Panc1 (cell line): Measurements from ENCODE around the gene CCDC83. TPM values are rescaled to one million over a fixed set of nuclear protein-coding genes. Genes with fewer than 3 reads are reported as not detected.

Experiments used
- ATAC-seq: fragments of 200-7000 bp; cut with Tn5 transposase; 2 replicates; pipeline ENCODE4 v1.9.1; 2020; ENCODE audit warnings: mild to moderate bottlenecking, moderate library complexity
- Bru-seq: library from RNA; stranded (reverse); fragments of 400-500 nt; gene quantifications from one replicate; lab custom pipeline; 2021; lab: Mats Ljungman, UMichigan
- BruChase-seq, 2 experiments: library from RNA; stranded (reverse); fragments of 400-500 nt; gene quantifications; one replicate each; lab custom pipeline; 2021; lab: Mats Ljungman, UMichigan
- BruUV-seq: library from RNA; stranded (reverse); fragments of 400-500 nt; replicated peaks from 2 replicates; lab custom pipeline; 2021; lab: Mats Ljungman, UMichigan
- CTCF ChIA-PET: fragments of 300-600 bp; sonication (Branson Sonifier 250); formaldehyde crosslinking; loops from one replicate; lab custom pipeline; 2022; ENCODE audit warnings: antibody characterized with exemption; lab: Charles Lee
- POLR2A ChIA-PET: fragments of 300-600 bp; sonication (Branson Sonifier 250); formaldehyde crosslinking; loops from one replicate; lab custom pipeline; 2022; ENCODE audit warnings: antibody characterized with exemption; lab: Charles Lee
- DNase-seq: peaks from one replicate; pipeline ENCODE4 v3.0.0-alpha.2; 2010; ENCODE audit warnings: low read depth, low spot score
- H3K27ac ChIP-seq: 2 replicates; pipeline ENCODE4 v1.5.1; 2011; ENCODE audit warnings: mild to moderate bottlenecking, low read length, inconsistent platforms
- H3K27me3 ChIP-seq: fragments of 200-500 bp; sonication (Bioruptor generic); 2 replicates; pipeline ENCODE4 v1.6.0; 2014; ENCODE audit warnings: low read length, inconsistent platforms; ENCODE audit not compliant: control insufficient read depth, insufficient read depth
- H3K36me3 ChIP-seq: fragments of 200-500 bp; sonication (Bioruptor generic); 2 replicates; pipeline ENCODE4 v1.5.1; 2014; ENCODE audit warnings: inconsistent platforms, mild to moderate bottlenecking, low read length, moderate library complexity; ENCODE audit not compliant: control insufficient read depth, insufficient read depth
- H3K4me1 ChIP-seq: 2 replicates; pipeline ENCODE4 v1.5.1; 2011; ENCODE audit warnings: inconsistent platforms, mild to moderate bottlenecking, low read length, moderate library complexity; ENCODE audit not compliant: control insufficient read depth, insufficient read depth
- H3K4me3 ChIP-seq, 2 experiments: 2 replicates each; pipeline ENCODE4 v1.5.1; 2011 to 2012; ENCODE audit warnings: low read depth in 2 of 2, low read length in 2 of 2, mild to moderate bottlenecking in 2 of 2, inconsistent platforms in 1 of 2, moderate library complexity in 1 of 2
- H3K9me3 ChIP-seq: fragments of 200-500 bp; sonication (Bioruptor generic); 2 replicates; pipeline ENCODE4 v1.5.1; 2014; ENCODE audit warnings: low read depth, mild to moderate bottlenecking, inconsistent platforms, low read length, moderate library complexity; ENCODE audit not compliant: control insufficient read depth, insufficient read depth
- POLR2AphosphoS5 ChIP-seq: IDR thresholded peaks from 2 replicates; pipeline ENCODE4 v1.6.1; 2012; ENCODE audit warnings: mild to moderate bottlenecking, low read depth, low read length, moderate library complexity
- SIN3A ChIP-seq: IDR thresholded peaks from 2 replicates; pipeline ENCODE4 v1.6.1; 2012; ENCODE audit warnings: low read depth, mild to moderate bottlenecking, low read length, moderate library complexity, borderline replicate concordance; ENCODE audit not compliant: insufficient read depth
- TCF7L2 ChIP-seq: IDR thresholded peaks from 2 replicates; pipeline ENCODE4 v1.6.1; 2011; ENCODE audit warnings: mild to moderate bottlenecking, low read depth, low read length, inconsistent platforms
- in situ Hi-C: cut with HindIII; loops from 2 replicates; pipeline ENCODE4 v1.10.0; 2016; ENCODE audit warnings: low sequenced_read_pairs, low pct_unique_long_range_greater_than_20kb
- intact Hi-C: fragments of 100-400 bp; cut with micrococcal nuclease; formaldehyde crosslinking; loops from one replicate; pipeline ENCODE4 v1.10.0; 2022; ENCODE audit not compliant: unreplicated experiment
- long read RNA-seq: library from polyadenylated mRNA; unstranded; transcript quantifications from one replicate; pipeline ENCODE4 v2.0.0, GENCODE V29; 2021; ENCODE audit not compliant: unreplicated experiment
- polyA plus RNA-seq: library from polyadenylated mRNA; unstranded; fragments of >200 nt; gene quantifications from one replicate; pipeline ENCODE4 v1.2.1, GENCODE V29; 2012; ENCODE audit warnings: missing spikeins; ENCODE audit not compliant: insufficient read length
- total RNA-seq: library from RNA; stranded (reverse); gene quantifications from one replicate; pipeline ENCODE4 v1.2.1, GENCODE V29; 2021; ENCODE audit not compliant: unreplicated experiment
- TF ChIP-seq, protein P1 (sequence below), 2 experiments: IDR thresholded peaks; 2 replicates each; pipeline ENCODE4 v1.6.1; 2011 to 2012; ENCODE audit warnings: low read depth in 2 of 2, control low read depth in 1 of 2, low read length in 1 of 2, mild to moderate bottlenecking in 1 of 2, moderate library complexity in 1 of 2; ENCODE audit not compliant: insufficient read depth in 1 of 2
- TF ChIP-seq, protein P2 (sequence below): fragments of 450-650 bp; IDR thresholded peaks from 2 replicates; pipeline ENCODE4 v1.5.1; 2017; ENCODE audit warnings: mild to moderate bottlenecking

The CCDC83 gene
- total RNA-seq (not detected), Bru-seq, nascent RNA (percentile 23 among the genes with signal in this experiment), BruChase-seq, experiment 1, labeled RNA remaining after a 2-hour chase (percentile 19 among the genes with signal in this experiment), BruChase-seq, experiment 2, labeled RNA remaining after a 6-hour chase (percentile 17 among the genes with signal in this experiment)
- not detected for polyA plus RNA-seq
- long read RNA-seq = 0 reads

- TF ChIP-seq, protein P1, sequence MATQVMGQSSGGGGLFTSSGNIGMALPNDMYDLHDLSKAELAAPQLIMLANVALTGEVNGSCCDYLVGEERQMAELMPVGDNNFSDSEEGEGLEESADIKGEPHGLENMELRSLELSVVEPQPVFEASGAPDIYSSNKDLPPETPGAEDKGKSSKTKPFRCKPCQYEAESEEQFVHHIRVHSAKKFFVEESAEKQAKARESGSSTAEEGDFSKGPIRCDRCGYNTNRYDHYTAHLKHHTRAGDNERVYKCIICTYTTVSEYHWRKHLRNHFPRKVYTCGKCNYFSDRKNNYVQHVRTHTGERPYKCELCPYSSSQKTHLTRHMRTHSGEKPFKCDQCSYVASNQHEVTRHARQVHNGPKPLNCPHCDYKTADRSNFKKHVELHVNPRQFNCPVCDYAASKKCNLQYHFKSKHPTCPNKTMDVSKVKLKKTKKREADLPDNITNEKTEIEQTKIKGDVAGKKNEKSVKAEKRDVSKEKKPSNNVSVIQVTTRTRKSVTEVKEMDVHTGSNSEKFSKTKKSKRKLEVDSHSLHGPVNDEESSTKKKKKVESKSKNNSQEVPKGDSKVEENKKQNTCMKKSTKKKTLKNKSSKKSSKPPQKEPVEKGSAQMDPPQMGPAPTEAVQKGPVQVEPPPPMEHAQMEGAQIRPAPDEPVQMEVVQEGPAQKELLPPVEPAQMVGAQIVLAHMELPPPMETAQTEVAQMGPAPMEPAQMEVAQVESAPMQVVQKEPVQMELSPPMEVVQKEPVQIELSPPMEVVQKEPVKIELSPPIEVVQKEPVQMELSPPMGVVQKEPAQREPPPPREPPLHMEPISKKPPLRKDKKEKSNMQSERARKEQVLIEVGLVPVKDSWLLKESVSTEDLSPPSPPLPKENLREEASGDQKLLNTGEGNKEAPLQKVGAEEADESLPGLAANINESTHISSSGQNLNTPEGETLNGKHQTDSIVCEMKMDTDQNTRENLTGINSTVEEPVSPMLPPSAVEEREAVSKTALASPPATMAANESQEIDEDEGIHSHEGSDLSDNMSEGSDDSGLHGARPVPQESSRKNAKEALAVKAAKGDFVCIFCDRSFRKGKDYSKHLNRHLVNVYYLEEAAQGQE (IDR thresholded peaks at IDR 0.05; ENCODE audit: insufficient read depth in 1 of 2, low read depth in 2 of 2, low read length in 1 of 2) = no peak
- no peak for TF ChIP-seq SIN3A
- TF ChIP-seq POLR2AphosphoS5 = no peak
- TF ChIP-seq, protein P2, sequence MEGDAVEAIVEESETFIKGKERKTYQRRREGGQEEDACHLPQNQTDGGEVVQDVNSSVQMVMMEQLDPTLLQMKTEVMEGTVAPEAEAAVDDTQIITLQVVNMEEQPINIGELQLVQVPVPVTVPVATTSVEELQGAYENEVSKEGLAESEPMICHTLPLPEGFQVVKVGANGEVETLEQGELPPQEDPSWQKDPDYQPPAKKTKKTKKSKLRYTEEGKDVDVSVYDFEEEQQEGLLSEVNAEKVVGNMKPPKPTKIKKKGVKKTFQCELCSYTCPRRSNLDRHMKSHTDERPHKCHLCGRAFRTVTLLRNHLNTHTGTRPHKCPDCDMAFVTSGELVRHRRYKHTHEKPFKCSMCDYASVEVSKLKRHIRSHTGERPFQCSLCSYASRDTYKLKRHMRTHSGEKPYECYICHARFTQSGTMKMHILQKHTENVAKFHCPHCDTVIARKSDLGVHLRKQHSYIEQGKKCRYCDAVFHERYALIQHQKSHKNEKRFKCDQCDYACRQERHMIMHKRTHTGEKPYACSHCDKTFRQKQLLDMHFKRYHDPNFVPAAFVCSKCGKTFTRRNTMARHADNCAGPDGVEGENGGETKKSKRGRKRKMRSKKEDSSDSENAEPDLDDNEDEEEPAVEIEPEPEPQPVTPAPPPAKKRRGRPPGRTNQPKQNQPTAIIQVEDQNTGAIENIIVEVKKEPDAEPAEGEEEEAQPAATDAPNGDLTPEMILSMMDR = no peak
- TF ChIP-seq TCF7L2 = no peak
- CTCF ChIA-PET = interaction anchor here (0.6 to 2.0 kb wide), 9 partner anchors 15 to 505 kb away, joined by 3 to 10 read pairs (median 6); no protein-coding TSS in a partner anchor
- Histone ChIP-seq H3K36me3 (no peaks in the 10 kb centered on the region), H3K4me3 (peak within 1 kb of the TSS; percentile 67 to 74), H3K4me1 (peaks cover 8% of the 10 kb centered on the region), H3K9me3 (peaks cover 12% of the 10 kb centered on the region; the same call in 1 of the 2 replicates), H3K27ac (peak within 1 kb of the TSS; percentile 99), H3K27me3 (no peaks in the 10 kb centered on the region)
- in situ Hi-C loops (no loop called here), intact Hi-C loops (loop anchor here (5.0 to 10.0 kb wide), 2 partner anchors 340 to 437 kb away; no protein-coding TSS in a partner anchor)
- DNase-seq (no peak), ATAC-seq (no peak; the same call in none of the 2 replicates)
- POLR2A ChIA-PET = interaction anchor here (0.6 kb wide), 2 partner anchors 143 to 390 kb away, joined by 3 to 4 read pairs; no protein-coding TSS in a partner anchor
- BruUV-seq = no TSS peak
Observed at GRCh38 chr11:85855341-85855656, at the start of gene CCDC83. TSS of gene CCDC83 (plus strand) at chr11:85855383. CDS start at chr11:85865124, 9,741 bp downstream.

- ChIA-PET POLR2A (no interaction called here), CTCF (interaction anchor here (0.7 kb wide), 1 partner anchor 103 kb away, joined by 3 read pairs; no protein-coding TSS in a partner anchor)
- ATAC-seq (no peak), DNase-seq (no peak)
- Histone ChIP-seq H3K27ac (peak overlapping the region; percentile 36; the same call in 1 of the 2 replicates), H3K4me1 (peaks cover 64% of the 10 kb centered on the region), H3K9me3 (no peaks in the 10 kb centered on the region), H3K36me3 (no peaks in the 10 kb centered on the region), H3K27me3 (no peaks in the 10 kb centered on the region), H3K4me3 (no peak overlapping the region)
- BruUV-seq = no TSS peak
- TF ChIP-seq POLR2AphosphoS5 (no peak), TCF7L2 (no peak), SIN3A (no peak)
- TF ChIP-seq, protein P1 (IDR thresholded peaks at IDR 0.05; ENCODE audit: insufficient read depth in 1 of 2, low read depth in 2 of 2, low read length in 1 of 2) = no peak
- TF ChIP-seq, protein P2 = no peak
- in situ Hi-C loops = no loop called here
- intact Hi-C loops = no loop called here
Observed at GRCh38 chr11:85805387-85805786, 49.8 kb upstream of the CCDC83 start.
